Measurements from ENCODE around the gene EGFLAM. TPM values are rescaled to one million over a fixed set of nuclear protein-coding genes. Genes with fewer than 3 reads are reported as not detected.

Gene EGFLAM
- total RNA-seq, 4 donors from 2014 or later = 15.0 to 103 (median 62.5) TPM

GRCh38 chr5:38347040-38347763, 88.8 kb downstream of the EGFLAM start:
- no peak for TF ChIP-seq CTCF (IDR thresholded peaks at IDR 0.05)
- DNase-seq (ENCODE audit: low spot score) (no peak), ATAC-seq (ENCODE audit: low FRiP score) (no peak)

GRCh38 chr5:38347896-38348295, 89.5 kb downstream of the EGFLAM start:
- no peak for ATAC-seq (ENCODE audit: low FRiP score)
- no peak for DNase-seq (ENCODE audit: low spot score)
- TF ChIP-seq CTCF (IDR thresholded peaks at IDR 0.05) = no peak

- DNase-seq (ENCODE audit: low spot score) = no peak
- no peak for TF ChIP-seq CTCF (IDR thresholded peaks at IDR 0.05)
These were observed 102.1 kb downstream of the EGFLAM start for GRCh38 chr5:38360323-38361061.

GRCh38 chr5:38362713-38363112, 104.4 kb downstream of the EGFLAM start:
- TF ChIP-seq CTCF (IDR thresholded peaks at IDR 0.05) = no peak
- no peak for ATAC-seq (ENCODE audit: low FRiP score)
- no peak for DNase-seq (ENCODE audit: low spot score)

More at GRCh38 chr5:38360323-38361061, 102.1 kb downstream of the EGFLAM start:
- no peak for ATAC-seq (ENCODE audit: low FRiP score)

GRCh38 chr5:38364825-38365224, 106.5 kb downstream of the EGFLAM start:
- DNase-seq (ENCODE audit: low spot score) (no peak), ATAC-seq (ENCODE audit: low FRiP score) (no peak)
- no peak for TF ChIP-seq CTCF (IDR thresholded peaks at IDR 0.05)

GRCh38 chr5:38367410-38367809, 109.1 kb downstream of the EGFLAM start:
- no peak for TF ChIP-seq CTCF (IDR thresholded peaks at IDR 0.05)
- ATAC-seq (ENCODE audit: low FRiP score) = no peak
- no peak for DNase-seq (ENCODE audit: low spot score)

GRCh38 chr5:38367966-38368365, 109.6 kb downstream of the EGFLAM start:
- no peak for DNase-seq (ENCODE audit: low spot score)
- no peak for TF ChIP-seq CTCF (IDR thresholded peaks at IDR 0.05)

More at GRCh38 chr5:38367966-38368365, 109.6 kb downstream of the EGFLAM start:
- no peak for ATAC-seq (ENCODE audit: low FRiP score)
